GM12892 (cell line): Measurements from ENCODE around the gene ITK.

Experiments
- POLR2A ChIP-seq: IDR thresholded peaks from 2 replicates; pipeline ENCODE4 v1.6.1; 2011; ENCODE audit warnings: low read depth, low read length, control low read depth
- POLR2AphosphoS5 ChIP-seq: IDR thresholded peaks from 2 replicates; pipeline ENCODE4 v1.6.1; 2011; ENCODE audit warnings: low read depth, low read length, control low read depth
- TAF1 ChIP-seq: IDR thresholded peaks from 2 replicates; pipeline ENCODE4 v1.6.1; 2011; ENCODE audit warnings: low read depth, mild to moderate bottlenecking, control low read depth, low read length, borderline replicate concordance

GRCh38 chr5:157232706-157233105 lies 52.1 kb downstream of the ITK start:
- TF ChIP-seq POLR2A, result no peak
- TF ChIP-seq POLR2AphosphoS5, result no peak
- TF ChIP-seq TAF1, result no peak
